Mesenteric fat pad (tissue), 1 donor: ENCODE data around the gene ZNF646. TPM values are rescaled to one million over a fixed set of nuclear protein-coding genes. Genes with fewer than 3 reads are reported as not detected.
"Not testable (repeated sequence)": the region's sequence is repeated elsewhere in the genome, so short reads cannot be mapped to it uniquely, and the experiment has no call there.

Source experiments
- DNase-seq: peaks from one replicate; pipeline ENCODE4 v3.0.0-alpha.2; 2020; ENCODE audit warnings: low spot score
- total RNA-seq: library from RNA; stranded (reverse); fragmentation: NEBNext Ultra II Directional; extraction: Animal tissue kit (Norgen Biotek cat#: 25700); gene quantifications from one replicate; pipeline ENCODE4 v1.2.1, GENCODE V29; 2021
- donor health status: DM: yes; HTN: yes; CAD: no.

Gene ZNF646
- total RNA-seq, 1 donor from 2014 or later: 11.9 TPM

DNA sequence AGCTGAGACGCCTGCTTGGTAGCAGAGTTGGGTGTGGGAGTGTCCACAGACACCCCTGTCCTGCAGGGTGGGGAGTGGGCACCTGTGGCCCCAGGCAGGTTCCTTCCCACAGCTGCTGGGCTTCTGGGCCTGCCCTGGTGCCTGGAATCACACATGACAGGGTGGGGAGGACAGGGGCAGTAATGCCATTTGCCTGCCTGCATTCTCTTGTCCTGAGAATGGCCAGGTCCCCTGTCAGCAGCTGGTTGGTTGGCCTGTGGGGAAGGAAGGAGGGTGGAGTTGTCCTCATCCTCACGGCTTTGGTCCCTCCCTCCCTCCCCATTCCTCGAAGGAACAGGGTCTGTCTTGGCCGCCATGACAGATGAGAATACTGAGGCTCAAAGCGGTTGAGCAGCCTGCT lies 9.3 kb downstream of the ZNF646 start:
- DNase-seq: no peak

DNA sequence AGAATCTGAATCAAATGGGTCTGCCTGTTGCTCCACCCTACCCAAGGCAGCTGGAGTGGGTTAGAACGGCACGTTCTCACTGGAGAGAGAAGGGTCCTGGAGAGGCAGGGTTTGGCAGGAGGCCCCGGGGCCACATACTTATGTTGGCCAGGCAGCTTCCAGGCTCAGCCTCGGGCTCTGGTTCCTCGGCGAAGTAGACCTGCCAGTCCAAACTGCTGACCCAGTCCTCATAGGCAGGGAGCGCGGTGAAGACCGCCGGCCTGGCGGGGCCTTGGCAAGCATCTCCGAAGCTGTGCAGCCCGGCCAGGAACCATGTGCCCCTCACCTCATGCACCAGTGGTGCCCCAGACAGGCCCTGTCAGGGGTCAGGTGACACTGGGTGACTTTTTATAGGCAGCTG lies 9.8 kb downstream of the ZNF646 start:
- DNase-seq: no peak

DNA sequence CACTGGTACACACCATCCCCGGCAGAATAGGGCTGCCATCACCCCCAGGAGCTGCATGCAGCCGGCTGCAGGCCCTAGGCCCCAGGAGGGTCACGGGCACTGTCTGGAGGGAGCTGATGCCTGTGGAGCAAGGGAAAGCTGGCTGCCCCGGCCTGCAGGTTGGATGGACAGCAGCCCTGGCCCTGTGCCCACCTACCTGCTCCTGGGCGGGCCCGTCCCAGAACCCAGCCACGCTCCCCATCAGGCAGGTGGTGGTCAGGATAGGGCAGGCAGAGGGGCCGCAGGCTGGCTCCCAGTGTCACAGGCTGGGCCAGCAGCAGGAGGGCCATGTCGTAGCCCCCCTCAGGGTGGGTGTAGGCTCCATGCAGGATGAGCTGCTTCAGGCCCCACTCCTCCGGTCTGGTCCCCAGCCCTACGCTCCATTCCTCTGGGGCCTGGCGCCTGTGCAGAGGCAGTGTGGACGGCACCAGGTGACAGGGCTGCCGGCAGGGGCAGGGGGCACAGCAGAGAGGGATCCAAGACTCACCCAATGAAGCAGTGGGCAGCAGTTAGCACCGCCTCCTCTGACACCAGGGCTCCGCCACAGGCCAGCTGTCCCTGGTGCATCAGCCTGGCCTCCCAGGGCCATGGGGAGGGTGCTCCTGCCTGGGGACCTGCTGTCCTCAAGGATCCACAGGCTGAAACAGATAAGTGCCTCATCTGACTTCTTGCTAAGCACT lies 10.5 kb downstream of the ZNF646 start:
- no peak for DNase-seq

DNA sequence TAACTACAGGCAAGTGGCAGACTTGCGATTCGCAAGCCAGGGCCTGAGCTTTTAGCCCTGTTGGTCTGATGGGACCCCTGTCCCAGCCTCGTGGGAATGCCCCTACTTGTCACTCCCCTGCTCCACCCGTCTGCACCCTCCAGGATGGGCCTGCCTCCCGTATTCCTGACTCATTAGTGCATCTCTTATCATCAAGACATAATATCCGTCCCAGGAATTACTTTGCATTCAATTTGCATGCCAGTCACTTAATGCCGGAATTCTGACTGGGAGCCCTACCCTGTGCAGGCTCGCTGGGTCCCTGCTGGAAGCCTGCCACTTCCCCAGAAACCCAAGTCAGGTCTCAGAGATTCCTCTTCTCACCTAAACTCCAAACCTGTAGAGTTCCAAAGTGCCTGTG lies 11.2 kb downstream of the ZNF646 start:
- no peak for DNase-seq

DNA sequence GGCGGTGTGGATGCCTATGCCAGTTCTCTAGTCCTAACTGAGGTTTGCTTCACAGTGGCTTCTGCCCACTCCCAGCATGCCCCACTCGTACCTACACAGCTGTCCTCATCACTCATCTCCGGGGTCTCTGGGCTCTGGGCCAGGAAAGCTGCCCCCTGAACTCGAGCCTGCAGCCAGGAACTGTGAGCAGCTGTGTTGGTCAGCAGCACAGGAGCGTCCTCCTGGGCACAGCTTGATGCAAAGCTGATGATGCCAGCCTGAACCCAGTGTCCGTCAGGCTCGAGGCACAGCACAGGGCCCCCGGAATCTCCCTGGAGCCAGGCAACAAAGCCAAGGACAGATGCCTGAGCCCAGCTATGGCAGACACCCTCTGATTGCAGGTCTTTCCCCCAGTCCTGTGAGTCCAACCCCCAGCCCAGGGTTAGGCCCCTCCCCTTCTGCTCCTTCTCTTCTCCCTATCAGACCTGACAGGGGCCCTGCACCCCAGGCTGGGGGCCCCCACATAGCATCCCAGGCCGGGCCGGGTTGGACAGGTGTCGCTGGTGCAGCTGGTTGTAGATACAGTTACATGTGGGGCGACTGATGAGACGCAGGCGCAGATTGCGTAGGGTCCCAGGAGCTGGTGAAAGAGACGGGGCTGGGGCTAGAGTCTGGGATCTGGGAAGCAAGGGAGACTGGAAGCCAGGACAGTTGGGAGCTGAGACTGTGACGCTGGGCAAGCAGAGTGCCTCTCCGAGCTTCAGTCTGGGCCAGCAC lies 11.8 kb downstream of the ZNF646 start:
- no peak for DNase-seq

DNA sequence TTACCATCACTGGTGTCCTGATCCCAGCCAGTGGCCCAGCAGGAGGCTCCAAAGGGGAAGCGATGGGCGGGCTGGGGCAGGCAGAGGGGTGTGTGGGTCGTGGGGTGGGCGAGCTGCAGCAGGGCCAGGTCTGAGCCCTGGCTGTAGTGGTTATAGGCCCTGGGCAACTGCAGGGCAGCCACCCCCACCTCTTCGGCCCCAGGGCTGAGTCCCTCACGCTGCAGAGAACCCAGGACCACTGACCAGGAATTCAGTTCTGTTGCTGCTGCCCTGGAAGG lies 12.3 kb downstream of the ZNF646 start:
- no peak for DNase-seq

DNA sequence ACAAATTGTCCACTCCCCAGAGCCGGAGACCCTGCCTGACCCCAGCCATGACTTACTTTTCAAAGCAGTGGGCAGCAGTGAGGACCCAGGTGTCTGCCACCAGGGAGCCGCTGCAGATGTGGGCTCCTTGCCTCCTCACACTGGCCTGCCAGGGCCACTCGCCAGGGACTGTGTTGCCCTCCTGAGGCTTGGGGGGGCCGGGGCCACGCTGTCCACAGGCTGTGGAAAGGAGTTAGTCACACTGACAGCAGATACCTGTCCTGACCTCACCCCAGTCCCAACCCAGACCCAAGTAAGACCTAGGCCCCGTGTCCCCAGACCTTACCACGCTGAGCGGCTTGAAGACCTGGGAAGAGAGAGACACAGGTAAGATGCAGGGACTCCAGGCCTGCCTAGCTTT lies 13.3 kb downstream of the ZNF646 start:
- no peak for DNase-seq

DNA sequence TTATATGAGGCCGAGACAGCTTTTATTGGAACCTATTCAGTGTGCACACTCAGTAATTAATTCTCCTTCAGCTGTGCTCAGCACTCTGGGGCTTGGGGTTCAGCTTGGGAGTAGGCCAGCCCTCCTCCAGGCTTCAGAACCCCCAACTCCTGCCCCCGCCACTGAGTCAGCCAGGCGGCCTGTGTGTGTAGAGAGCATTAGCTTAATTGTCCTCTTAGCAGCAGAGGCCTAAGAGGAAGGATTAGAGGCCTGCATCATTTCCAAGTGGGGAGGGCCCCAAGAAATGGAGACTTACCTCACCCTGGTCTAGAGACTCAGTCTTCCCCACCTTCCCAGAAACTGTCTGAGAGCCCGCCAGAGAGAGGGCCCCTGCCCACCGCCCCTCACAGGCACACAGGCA lies 13.7 kb downstream of the ZNF646 start:
- DNase-seq: no peak

DNA sequence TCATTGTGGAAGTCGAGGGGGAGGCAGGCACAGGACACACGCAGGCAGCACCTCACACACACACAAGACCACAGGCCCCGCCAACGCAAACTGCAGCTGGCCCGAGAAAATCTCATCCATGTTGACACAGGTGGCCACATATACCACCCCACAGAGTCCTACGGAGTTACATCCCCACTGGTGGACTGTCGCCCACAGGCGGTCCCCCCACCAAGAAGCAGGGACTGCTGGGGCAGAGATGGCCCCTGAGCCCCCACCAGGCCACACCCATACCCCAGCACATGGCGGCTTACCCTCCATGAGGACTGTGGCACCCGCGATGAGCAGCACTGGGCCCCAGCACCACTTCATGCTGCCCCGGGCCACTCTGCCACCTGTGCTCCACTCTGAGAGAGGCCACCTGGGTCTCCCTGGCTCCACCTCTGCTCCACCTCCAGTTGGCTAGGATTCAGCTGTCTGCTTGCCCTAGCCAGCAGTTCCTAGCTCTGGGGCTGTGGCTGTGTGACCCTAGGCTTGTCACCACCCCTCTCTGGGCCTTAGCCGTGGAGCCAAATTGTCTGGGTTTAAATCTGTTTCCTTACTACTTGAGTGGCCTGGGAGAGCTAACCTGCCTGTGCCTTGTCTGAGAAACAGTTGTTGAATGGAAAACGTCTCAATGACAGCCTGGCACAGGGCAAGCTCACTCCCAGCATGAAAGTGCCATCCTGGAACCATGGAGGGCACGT lies 14.4 kb downstream of the ZNF646 start, which contains the start of gene PRSS53:
Gene PRSS53 (minus strand): TSS at position 485 of the 725 bp plus-strand sequence. CDS start 134 bp downstream, at position 351.
- no peak for DNase-seq

DNA sequence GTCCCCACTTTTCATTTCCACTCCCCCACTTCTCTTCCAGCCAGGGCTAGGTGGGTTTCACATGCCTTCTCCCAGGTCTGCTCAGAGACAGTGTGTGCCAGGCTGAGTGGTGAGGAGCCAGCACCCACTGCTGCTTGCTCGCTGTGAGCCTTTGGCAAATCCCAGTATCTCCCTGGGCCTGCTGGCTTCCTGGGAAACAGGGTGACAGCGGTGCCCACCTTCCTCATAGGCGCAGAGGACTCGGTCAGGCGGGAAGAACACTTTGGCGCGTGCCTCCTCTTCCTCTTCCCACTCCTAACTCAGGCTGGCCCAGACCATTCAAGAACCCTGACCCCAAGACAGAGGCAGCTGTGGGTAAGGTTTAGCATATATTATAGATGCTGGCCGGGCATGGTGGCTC lies 15.0 kb downstream of the ZNF646 start:
- DNase-seq: no peak

DNA sequence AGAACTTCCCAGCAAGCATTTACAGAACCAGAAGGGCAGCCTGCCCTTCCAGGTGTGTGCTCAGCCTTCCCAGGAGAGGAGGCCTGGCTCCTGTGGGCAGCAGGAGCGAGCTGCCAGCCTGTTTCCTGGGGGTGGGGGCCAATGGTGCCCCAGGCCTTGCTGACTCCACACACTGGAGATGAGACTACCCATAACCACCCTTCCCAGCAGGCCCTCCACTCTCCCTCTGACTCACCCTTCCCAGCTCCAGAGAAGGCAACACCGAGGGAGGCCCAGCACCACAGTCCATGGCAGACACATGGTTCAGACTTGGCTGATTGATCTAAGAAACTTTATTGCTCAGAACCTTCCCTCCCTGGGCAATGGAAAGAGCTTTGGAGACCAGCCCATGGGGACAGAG lies 16.3 kb downstream of the ZNF646 start:
- DNase-seq: no peak

DNA sequence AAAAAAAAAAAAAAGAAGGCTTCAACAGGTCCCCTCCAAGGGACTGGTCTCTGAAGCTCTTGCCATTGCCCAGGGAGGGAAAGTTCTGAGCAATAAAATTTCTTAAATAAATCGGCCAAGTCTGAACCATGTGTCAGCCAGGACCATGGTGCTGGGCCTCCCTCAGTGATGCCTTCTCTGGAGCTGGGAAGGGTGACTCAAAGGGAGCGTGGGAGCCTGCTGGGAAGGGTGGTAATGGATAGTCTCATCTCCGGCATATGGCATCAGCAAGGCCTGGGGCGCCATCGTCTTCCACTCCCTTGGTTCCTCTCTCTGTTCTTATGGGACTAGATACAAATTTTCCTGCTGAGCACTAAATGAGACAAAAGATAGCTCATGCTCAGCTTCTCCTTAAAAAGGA lies 18.1 kb downstream of the ZNF646 start:
- no peak for DNase-seq

DNA sequence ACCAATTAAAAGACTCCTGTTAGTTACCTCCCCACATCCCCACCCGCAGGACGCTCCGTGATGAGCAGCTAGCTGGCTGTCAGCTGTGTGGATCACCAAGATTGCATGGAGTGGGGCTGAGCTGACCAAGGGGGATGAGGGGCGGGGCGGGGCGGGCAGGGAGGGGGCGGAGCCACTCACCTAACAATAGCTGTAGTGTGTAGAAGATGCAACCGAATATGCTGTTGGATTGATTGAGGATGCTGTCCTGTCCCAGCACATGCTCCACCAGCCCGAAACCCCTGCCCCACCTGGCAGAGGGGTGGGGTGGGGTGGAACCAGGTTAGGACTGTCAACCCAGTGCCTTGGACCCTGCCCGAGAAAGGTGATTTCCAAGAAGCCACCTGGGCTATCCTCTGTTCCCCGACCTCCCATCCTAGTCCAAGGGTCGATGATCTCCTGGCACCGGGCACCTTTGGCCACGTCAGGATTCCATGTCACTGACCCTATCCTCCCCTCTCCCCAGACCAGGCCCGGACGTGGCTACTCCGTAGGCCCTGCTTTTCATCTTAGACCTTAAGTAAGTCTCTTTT lies 19.0 kb downstream of the ZNF646 start:
- no peak for DNase-seq

DNA sequence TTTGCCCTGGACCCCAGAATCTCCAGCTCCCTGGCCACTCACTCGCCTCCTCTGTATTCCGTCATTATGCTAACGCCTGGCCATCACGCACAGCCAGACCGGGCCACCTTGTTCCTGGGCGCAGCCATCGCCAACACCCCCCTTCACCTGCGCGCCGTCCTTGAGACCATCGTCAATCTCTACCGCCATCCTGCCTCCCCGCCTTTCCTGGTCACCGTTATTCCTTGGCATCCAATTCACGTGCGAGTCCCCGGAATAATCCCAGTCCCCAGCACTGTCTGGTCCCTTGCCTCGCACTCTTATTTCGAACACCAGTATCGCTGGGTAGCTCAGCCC lies 19.8 kb downstream of the ZNF646 start:
- no peak for DNase-seq

DNA sequence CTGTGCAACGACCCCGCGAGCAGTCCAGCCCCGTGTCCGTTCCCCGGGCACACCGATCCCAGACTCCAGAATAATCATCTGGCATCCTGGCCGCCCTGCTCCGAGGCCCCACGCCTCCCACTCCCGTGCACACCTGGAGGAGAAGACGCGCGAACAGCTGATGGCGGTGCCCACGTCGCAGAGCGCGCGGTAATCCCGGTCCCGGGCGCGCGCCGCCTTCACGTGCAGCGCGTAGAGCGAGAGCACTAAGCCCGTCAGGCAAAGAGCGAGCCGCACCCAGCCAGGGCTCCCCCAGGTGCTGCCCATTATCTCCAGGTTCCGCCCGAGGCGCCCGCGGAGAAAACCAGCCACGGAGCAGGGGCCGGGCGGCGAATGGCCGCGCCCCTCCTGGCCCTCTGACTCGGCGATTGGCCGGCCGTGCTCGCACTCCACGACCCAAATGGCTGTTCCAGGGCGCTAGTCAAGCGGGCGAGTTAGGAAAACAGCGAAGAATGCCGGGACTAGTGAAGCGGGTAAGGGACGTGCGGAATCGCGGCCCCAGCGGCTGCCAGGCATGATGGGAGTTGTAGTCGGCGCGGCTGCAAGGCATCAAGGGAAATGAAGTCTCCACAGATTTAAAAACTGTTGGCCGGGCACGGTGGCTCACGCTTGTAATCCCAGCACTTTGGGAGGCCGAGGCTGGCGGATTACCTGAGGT lies 20.4 kb downstream of the ZNF646 start, which contains the start of gene VKORC1:
Gene VKORC1 (minus strand): TSS at position 374 of the 697 bp plus-strand sequence. CDS start 68 bp downstream, at position 306.
- peak; percentile 97 for DNase-seq

DNA sequence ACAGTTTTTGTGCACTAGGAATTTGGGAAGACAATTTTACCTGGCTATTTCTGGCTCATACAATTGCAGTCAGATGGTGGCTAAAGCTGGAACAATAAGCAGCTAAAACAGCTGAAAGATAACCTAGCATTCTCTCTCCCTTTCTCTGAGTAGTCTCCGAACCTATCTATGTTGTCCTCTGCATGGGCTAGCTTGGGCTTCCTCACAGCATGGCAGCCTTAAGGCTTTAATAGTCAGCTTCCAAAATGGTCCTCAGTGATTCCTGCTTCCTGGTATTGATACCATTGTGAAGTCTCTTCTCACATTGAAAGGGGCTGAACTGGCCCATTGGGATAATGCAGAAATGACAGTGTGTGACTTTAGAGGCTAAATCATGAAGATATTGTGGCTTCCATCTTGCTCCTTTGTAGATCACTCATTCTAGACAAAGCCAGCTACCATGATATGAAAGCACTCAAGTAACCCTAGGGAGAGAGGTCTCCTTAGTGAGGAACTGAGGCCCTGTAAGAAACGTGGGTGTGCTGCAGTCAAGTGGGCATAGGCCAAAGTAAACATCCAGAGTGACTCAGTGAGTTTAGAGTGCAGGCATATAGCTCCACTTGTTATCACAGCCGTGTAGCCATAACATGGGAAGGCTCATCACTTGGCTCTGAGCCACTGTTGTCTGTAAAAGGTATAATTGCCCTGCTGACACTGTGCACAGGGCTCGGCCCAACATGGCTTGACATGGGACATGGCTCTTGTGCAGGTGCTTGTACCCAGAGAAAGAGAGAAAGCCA lies 25.8 kb downstream of the ZNF646 start:
- no peak for DNase-seq

DNA sequence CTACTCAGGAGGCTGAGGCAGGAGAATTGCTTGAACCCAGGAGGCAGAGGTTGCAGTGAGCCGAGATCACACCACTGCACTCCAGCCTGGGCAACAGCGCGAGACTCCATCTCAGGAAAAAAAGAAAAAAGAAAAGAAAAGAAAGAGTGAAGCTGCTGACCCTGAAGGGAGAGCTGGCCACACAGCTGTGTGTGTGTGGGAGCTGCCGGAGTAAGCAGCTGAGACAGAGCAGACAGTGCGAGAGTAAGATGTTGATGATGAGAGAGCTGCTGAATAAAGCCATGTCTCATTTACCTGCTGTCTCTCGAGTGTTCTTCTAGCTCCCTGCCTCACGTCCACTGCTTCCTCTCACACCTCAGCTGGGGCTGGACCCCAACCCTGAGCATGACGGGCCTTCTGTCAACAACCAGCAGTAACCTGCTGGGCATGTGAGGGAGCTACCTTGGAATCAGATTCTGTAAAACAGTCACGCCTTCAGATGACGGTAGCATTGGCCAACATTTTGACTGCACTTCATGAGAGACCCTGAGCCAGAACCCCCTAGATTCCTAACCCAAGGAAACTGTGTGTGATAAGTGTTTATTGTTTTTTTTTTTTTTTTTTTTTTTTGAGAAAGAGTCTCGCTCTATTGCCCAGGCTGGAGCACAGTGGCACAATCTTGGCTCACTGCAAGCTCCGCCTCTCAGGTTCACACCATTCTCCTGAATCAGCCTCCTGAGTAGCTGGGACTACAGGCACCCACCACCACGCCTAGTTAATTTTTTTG lies 26.8 kb downstream of the ZNF646 start:
- DNase-seq: not testable (repeated sequence)

DNA sequence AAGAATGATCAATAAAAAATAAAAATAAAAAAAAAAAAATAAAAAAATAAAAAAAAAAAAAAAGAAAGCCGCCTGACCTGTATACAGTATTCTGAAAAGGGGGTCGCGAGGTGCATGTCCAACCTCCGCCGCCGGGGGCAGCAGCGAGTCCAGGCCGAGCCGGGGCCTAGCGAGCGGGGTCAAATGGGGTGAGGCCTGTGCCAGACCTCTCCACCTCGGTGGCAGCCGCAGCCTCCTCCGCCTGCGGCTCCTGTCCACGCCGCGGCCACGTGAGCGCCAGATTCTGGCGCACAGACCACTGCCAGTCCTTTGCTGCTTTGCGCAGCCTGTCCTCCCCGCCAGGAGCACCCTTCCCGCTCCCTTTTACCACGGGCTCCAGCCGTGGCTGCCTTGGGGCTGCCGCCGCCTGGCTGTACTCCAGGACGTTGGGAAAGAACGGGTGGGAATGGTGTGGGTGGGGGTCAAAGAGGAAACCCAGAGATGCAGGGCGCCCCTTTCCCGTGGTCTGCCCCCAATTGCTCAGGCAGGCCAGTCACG lies 31.5 kb downstream of the ZNF646 start:
- peak; percentile 94 for DNase-seq
